Lower leg skin (tissue), 3 donors: ENCODE measurements around the gene SLC16A8.

Source experiments
- CTCF ChIP-seq, 3 donors: fragments of 450-650 bp; IDR thresholded peaks; one replicate each; pipeline ENCODE4 v1.5.1; 2016; ENCODE audit warnings: antibody characterized with exemption in 3 of 3, mild to moderate bottlenecking in 3 of 3, moderate library complexity in 2 of 3
- POLR2A ChIP-seq, 2 donors: fragments of 450-650 bp; IDR thresholded peaks; one replicate each; pipeline ENCODE4 v1.6.1; 2016 to 2017; ENCODE audit warnings: antibody characterized with exemption in 2 of 2, mild to moderate bottlenecking in 1 of 2, moderate library complexity in 1 of 2

- TF ChIP-seq CTCF (IDR thresholded peaks at IDR 0.05) (no peak), POLR2A (IDR thresholded peaks at IDR 0.05) (no peak)
Observed at GRCh38 chr22:38086942-38087341, 3.0 kb upstream of the SLC16A8 start.
